H9 (cell line): ENCODE results near the gene NUDT21. TPM values are rescaled to one million over a fixed set of nuclear protein-coding genes. Genes with fewer than 3 reads are reported as not detected.

ENCODE experiments used
- DNase-seq: peaks from one replicate; pipeline ENCODE4 v3.0.0-alpha.2; 2017
- H2AFZ ChIP-seq: one replicate; pipeline ENCODE4 v1.6.1; 2013; ENCODE audit warnings: mild to moderate bottlenecking, low read length, control low read depth, moderate library complexity
- H2AK5ac ChIP-seq: 2 replicates; pipeline ENCODE4 v1.6.1; 2013; ENCODE audit warnings: low read length, control low read depth, mixed read lengths; ENCODE audit not compliant: insufficient read length
- H2BK120ac ChIP-seq: one replicate; pipeline ENCODE4 v1.6.1; 2013; ENCODE audit warnings: low read depth, mild to moderate bottlenecking, low read length, control low read depth, inconsistent platforms; ENCODE audit not compliant: poor library complexity, severe bottlenecking
- H2BK12ac ChIP-seq: 2 replicates; pipeline ENCODE4 v1.6.1; 2013; ENCODE audit warnings: low read length, control low read depth, mixed read lengths, low read depth; ENCODE audit not compliant: insufficient read length
- H2BK15ac ChIP-seq: 2 replicates; pipeline ENCODE4 v1.6.1; 2013; ENCODE audit warnings: low read depth, low read length, control low read depth
- H2BK20ac ChIP-seq: one replicate; pipeline ENCODE4 v1.6.1; 2013; ENCODE audit warnings: low read depth, mild to moderate bottlenecking, low read length, control low read depth, inconsistent platforms; ENCODE audit not compliant: poor library complexity, severe bottlenecking
- H2BK5ac ChIP-seq: 2 replicates; pipeline ENCODE4 v1.6.1; 2013; ENCODE audit warnings: low read length, control low read depth, mixed read lengths; ENCODE audit not compliant: insufficient read length
- H3K14ac ChIP-seq: 2 replicates; pipeline ENCODE4 v1.6.1; 2013; ENCODE audit warnings: low read length, control low read depth; ENCODE audit not compliant: insufficient read depth
- H3K18ac ChIP-seq: 2 replicates; pipeline ENCODE4 v1.6.1; 2013; ENCODE audit warnings: low read depth, mild to moderate bottlenecking, mixed read lengths, low read length, control low read depth; ENCODE audit not compliant: insufficient read length
- H3K23ac ChIP-seq: 2 replicates; pipeline ENCODE4 v1.6.1; 2013; ENCODE audit warnings: low read length, control low read depth, mixed read lengths, low read depth; ENCODE audit not compliant: insufficient read length
- H3K23me2 ChIP-seq: 2 replicates; pipeline ENCODE4 v1.6.1; 2013; ENCODE audit warnings: low read depth, mild to moderate bottlenecking, mixed read lengths, low read length, control low read depth; ENCODE audit not compliant: insufficient read length, poor library complexity, severe bottlenecking
- H3K27ac ChIP-seq: 2 replicates; pipeline ENCODE4 v1.5.1; 2013; ENCODE audit warnings: low read length, control low read depth, mixed read lengths, low read depth; ENCODE audit not compliant: insufficient read length
- H3K27me3 ChIP-seq: 2 replicates; pipeline ENCODE4 v1.6.1; 2013; ENCODE audit warnings: low read length, control low read depth, inconsistent platforms; ENCODE audit not compliant: insufficient read depth
- H3K4ac ChIP-seq: 2 replicates; pipeline ENCODE4 v1.6.1; 2013; ENCODE audit warnings: low read depth, mild to moderate bottlenecking, control low read depth, inconsistent platforms, low read length, moderate library complexity
- H3K4me1 ChIP-seq: 2 replicates; pipeline ENCODE4 v1.6.1; 2013; ENCODE audit warnings: low read length, control low read depth, inconsistent platforms; ENCODE audit not compliant: insufficient read depth
- H3K4me2 ChIP-seq: 2 replicates; pipeline ENCODE4 v1.6.1; 2013; ENCODE audit warnings: low read length, control low read depth, mixed read lengths; ENCODE audit not compliant: insufficient read length, insufficient read depth
- H3K56ac ChIP-seq: 2 replicates; pipeline ENCODE4 v1.6.1; 2013; ENCODE audit warnings: low read depth, mild to moderate bottlenecking, mixed read lengths, low read length, control low read depth; ENCODE audit not compliant: insufficient read length
- H3K79me1 ChIP-seq: 2 replicates; pipeline ENCODE4 v1.6.1; 2013; ENCODE audit warnings: low read depth, mild to moderate bottlenecking, moderate library complexity, low read length, control low read depth, inconsistent platforms; ENCODE audit not compliant: insufficient read depth, poor library complexity, severe bottlenecking
- H3K79me2 ChIP-seq: 2 replicates; pipeline ENCODE4 v1.6.1; 2013; ENCODE audit warnings: low read length, control low read depth, inconsistent platforms; ENCODE audit not compliant: insufficient read depth
- H3K9ac ChIP-seq: 2 replicates; pipeline ENCODE4 v1.6.1; 2013; ENCODE audit warnings: low read length, control low read depth, mixed read lengths; ENCODE audit not compliant: insufficient read length; ENCODE audit errors: extremely low read depth
- H3K9me3 ChIP-seq: one replicate; pipeline ENCODE4 v1.6.1; 2013; ENCODE audit warnings: low read depth, low read length, inconsistent platforms; ENCODE audit not compliant: control insufficient read depth
- H3T11ph ChIP-seq: one replicate; pipeline ENCODE4 v1.6.1; 2013; ENCODE audit warnings: mild to moderate bottlenecking, low read length, control low read depth, inconsistent platforms
- H4K20me1 ChIP-seq: one replicate; pipeline ENCODE4 v1.6.1; 2013; ENCODE audit not compliant: control insufficient read depth, insufficient read length, insufficient read depth
- H4K5ac ChIP-seq: 2 replicates; pipeline ENCODE4 v1.6.1; 2013; ENCODE audit warnings: low read depth, mild to moderate bottlenecking, mixed read lengths, low read length, control low read depth; ENCODE audit not compliant: insufficient read length
- H4K8ac ChIP-seq: replicated peaks from 2 replicates; pipeline ENCODE4 v1.6.1; 2013; ENCODE audit warnings: low read length, control low read depth, mixed read lengths, low read depth; ENCODE audit not compliant: insufficient read length
- H4K91ac ChIP-seq: 2 replicates; pipeline ENCODE4 v1.6.1; 2013; ENCODE audit warnings: low read depth, mild to moderate bottlenecking, moderate library complexity, mixed read lengths, low read length, control low read depth; ENCODE audit not compliant: insufficient read length
- H3K27ac Mint-ChIP-seq, 3 experiments: 2 replicates in 2 of 3; 3 replicates in 1 of 3; pipeline ENCODE4 v1.8.0; 2020 to 2021; ENCODE audit warnings: mixed read lengths in 3 of 3, mild to moderate bottlenecking in 1 of 3, moderate library complexity in 1 of 3
- H3K27me3 Mint-ChIP-seq: 2 replicates; pipeline ENCODE4 v1.8.0; 2021; ENCODE audit warnings: low read depth, mild to moderate bottlenecking, moderate library complexity, mixed read lengths
- H3K36me3 Mint-ChIP-seq, 3 experiments: 2 replicates in 2 of 3; 3 replicates in 1 of 3; pipeline ENCODE4 v1.8.0; 2020 to 2021; ENCODE audit warnings: low read depth in 3 of 3, mixed read lengths in 3 of 3; ENCODE audit not compliant: insufficient read depth in 1 of 3
- H3K4me1 Mint-ChIP-seq, 2 experiments: 2 replicates each; pipeline ENCODE4 v1.8.0; 2020; ENCODE audit warnings: mixed read lengths in 2 of 2
- H3K4me3 Mint-ChIP-seq, 2 experiments: 2 replicates in 1 of 2; 3 replicates in 1 of 2; pipeline ENCODE4 v1.8.0; 2020 to 2021; ENCODE audit warnings: mild to moderate bottlenecking in 2 of 2, mixed read lengths in 2 of 2, moderate library complexity in 1 of 2
- H3K9me3 Mint-ChIP-seq, 2 experiments: 2 replicates in 1 of 2; 3 replicates in 1 of 2; pipeline ENCODE4 v1.8.0; 2020; ENCODE audit warnings: mild to moderate bottlenecking in 2 of 2, mixed read lengths in 2 of 2, moderate library complexity in 1 of 2
- WGBS: extraction: QIAGEN DNeasy Blood & Tissue Kit; methylation state at CpG from one replicate; pipeline ENCODE4 v1.1.7; 2013; ENCODE audit warnings: missing lambda C conversion rate, low lambda C conversion rate, mixed read lengths; ENCODE audit not compliant: insufficient read length; ENCODE audit errors: extremely low coverage; 5-methylcytosine and 5-hydroxymethylcytosine counted together
- total RNA-seq: library from RNA; stranded (reverse); gene quantifications from 2 replicates; pipeline ENCODE4 v1.2.1, GENCODE V29; 2021
- TF ChIP-seq, protein P1 (sequence below): fragments of 200-600 bp; sonication (generic); conservative IDR thresholded peaks from 3 replicates; pipeline ENCODE4 v1.8.0; 2021; ENCODE audit warnings: antibody characterized with exemption, mild to moderate bottlenecking

Gene NUDT21
- total RNA-seq, 1 experiment from 2014 or later = 276 TPM

DNA sequence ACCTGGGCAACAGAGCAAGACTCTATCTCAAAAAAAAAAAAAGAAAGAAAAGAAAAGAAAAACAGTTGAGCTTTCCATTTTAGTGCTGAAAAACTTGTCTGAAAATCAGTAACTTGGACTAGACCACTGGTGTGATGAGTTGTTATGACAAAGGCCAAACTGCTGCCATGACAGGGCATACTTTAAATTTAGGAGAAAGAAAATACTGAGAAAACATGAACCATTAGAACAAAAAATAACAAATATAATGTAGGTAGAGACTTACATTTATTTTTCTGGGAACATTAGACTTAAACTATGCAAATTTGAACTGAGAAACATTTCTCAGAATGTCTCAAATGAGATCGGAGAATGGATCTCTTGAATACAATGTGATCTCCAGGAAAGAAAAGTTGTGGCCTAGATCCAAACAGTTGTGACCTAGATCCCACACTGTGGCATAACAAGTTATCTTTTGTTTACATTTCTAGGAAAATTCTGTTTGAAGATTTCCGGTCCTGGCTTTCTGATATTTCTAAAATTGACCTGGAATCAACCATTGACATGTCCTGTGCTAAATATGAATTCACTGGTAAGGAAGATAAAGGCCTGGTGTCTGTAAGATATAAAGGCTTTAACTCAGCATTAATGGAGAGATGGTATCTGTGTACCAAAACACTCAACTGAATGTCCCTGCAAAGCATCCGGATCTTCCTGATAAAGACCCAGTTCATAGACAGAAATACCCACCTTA is 11.1 kb upstream of the NUDT21 start:
- no peak overlapping the region for H2BK15ac ChIP-seq
- no peak overlapping the region for H2BK120ac ChIP-seq
- no peak overlapping the region for H3K4me2 ChIP-seq
- H3K18ac ChIP-seq = no peak overlapping the region
- no peak overlapping the region for H3K23ac ChIP-seq
- no peak overlapping the region for H4K91ac ChIP-seq
- no peak overlapping the region for H2BK5ac ChIP-seq
- H3K23me2 ChIP-seq = no peaks in the 10 kb centered on the region
- no peak for DNase-seq
- no peaks in the 10 kb centered on the region for H3K79me2 ChIP-seq
- H2AK5ac ChIP-seq = no peak overlapping the region
- no peak overlapping the region for H3K14ac ChIP-seq
- TF ChIP-seq, protein P1, sequence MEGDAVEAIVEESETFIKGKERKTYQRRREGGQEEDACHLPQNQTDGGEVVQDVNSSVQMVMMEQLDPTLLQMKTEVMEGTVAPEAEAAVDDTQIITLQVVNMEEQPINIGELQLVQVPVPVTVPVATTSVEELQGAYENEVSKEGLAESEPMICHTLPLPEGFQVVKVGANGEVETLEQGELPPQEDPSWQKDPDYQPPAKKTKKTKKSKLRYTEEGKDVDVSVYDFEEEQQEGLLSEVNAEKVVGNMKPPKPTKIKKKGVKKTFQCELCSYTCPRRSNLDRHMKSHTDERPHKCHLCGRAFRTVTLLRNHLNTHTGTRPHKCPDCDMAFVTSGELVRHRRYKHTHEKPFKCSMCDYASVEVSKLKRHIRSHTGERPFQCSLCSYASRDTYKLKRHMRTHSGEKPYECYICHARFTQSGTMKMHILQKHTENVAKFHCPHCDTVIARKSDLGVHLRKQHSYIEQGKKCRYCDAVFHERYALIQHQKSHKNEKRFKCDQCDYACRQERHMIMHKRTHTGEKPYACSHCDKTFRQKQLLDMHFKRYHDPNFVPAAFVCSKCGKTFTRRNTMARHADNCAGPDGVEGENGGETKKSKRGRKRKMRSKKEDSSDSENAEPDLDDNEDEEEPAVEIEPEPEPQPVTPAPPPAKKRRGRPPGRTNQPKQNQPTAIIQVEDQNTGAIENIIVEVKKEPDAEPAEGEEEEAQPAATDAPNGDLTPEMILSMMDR = no peak
- Mint-ChIP-seq H3K27me3 (no peaks in the 10 kb centered on the region), H3K27ac (no peak overlapping the region), H3K36me3 (peaks cover 25 to 79% (median 68%) of the 10 kb centered on the region in 3 experiments; a peak in 6 of 7 replicates), H3K9me3 (no peaks in the 10 kb centered on the region), H3K4me1 (no peaks in the 10 kb centered on the region), H3K4me3 (no peak overlapping the region)
- no peak overlapping the region for H3T11ph ChIP-seq
- H2BK20ac ChIP-seq = no peak overlapping the region
- no peak overlapping the region for H3K4ac ChIP-seq
- no peaks in the 10 kb centered on the region for H3K4me1 ChIP-seq
- no peaks in the 10 kb centered on the region for H4K20me1 ChIP-seq
- H3K9me3 ChIP-seq = no peaks in the 10 kb centered on the region
- no peaks in the 10 kb centered on the region for H3K27me3 ChIP-seq
- H3K79me1 ChIP-seq = no peaks in the 10 kb centered on the region
- H3K27ac ChIP-seq = no peak overlapping the region
- H4K5ac ChIP-seq = no peak overlapping the region
- H2BK12ac ChIP-seq = no peak overlapping the region
- H3K9ac ChIP-seq = no peak overlapping the region
- no peak overlapping the region for H4K8ac ChIP-seq
- no peak overlapping the region for H3K56ac ChIP-seq
- WGBS = no CpG with 5 or more reads among the region's 3 CpGs
- H2AFZ ChIP-seq = no peak overlapping the region
